ENCODE results near the gene CARMIL1. TPM values are rescaled to one million over a fixed set of nuclear protein-coding genes. Genes with fewer than 3 reads are reported as not detected.

The CARMIL1 gene
- total RNA-seq, 1 experiment from 2014 or later, result 23.6 TPM

- no peaks in the 10 kb centered on the region for H4K20me1 ChIP-seq (ENCODE audit: control insufficient read depth, insufficient read depth, insufficient read length)
- Mint-ChIP-seq H3K4me1 (peaks cover 4 to 7% of the 10 kb centered on the region in 2 experiments; a peak in 3 of 4 replicates), H3K27ac (peak overlapping the region in 1 of 3 experiments; percentile 74; a peak in 1 of 7 replicates), H3K36me3 (ENCODE audit: insufficient read depth in 1 of 3, low read depth in 3 of 3) (peaks cover 0 to 9% (median 0%) of the 10 kb centered on the region in 3 experiments; a peak in 3 of 7 replicates), H3K9me3 (no peaks in the 10 kb centered on the region), H3K4me3 (no peak overlapping the region), H3K27me3 (ENCODE audit: low read depth) (no peaks in the 10 kb centered on the region)
- H2BK15ac ChIP-seq (ENCODE audit: low read depth, low read length), result no peak overlapping the region
- H3K23me2 ChIP-seq (ENCODE audit: insufficient read length, low read depth, low read length, poor library complexity, severe bottlenecking), result no peaks in the 10 kb centered on the region
- no peaks in the 10 kb centered on the region for H3K9me3 ChIP-seq (ENCODE audit: control insufficient read depth, low read depth, low read length)
- no peaks in the 10 kb centered on the region for H3K79me1 ChIP-seq (ENCODE audit: insufficient read depth, low read depth, low read length, poor library complexity, severe bottlenecking)
- no peak overlapping the region for H3K4me2 ChIP-seq (ENCODE audit: insufficient read depth, insufficient read length, low read length)
- H2AK5ac ChIP-seq (ENCODE audit: insufficient read length, low read length), result no peak overlapping the region
- H3K27me3 ChIP-seq (ENCODE audit: insufficient read depth, low read length), result no peaks in the 10 kb centered on the region
- H2BK5ac ChIP-seq (ENCODE audit: insufficient read length, low read length), result no peak overlapping the region
- H4K5ac ChIP-seq (ENCODE audit: insufficient read length, low read depth, low read length), result no peak overlapping the region
- H3K27ac ChIP-seq (ENCODE audit: insufficient read length, low read depth, low read length), result no peak overlapping the region
- H3K9ac ChIP-seq (ENCODE audit: extremely low read depth, insufficient read length, low read length), result no peak overlapping the region
- H3K4ac ChIP-seq (ENCODE audit: low read depth, low read length), result no peak overlapping the region
- no peak overlapping the region for H2BK20ac ChIP-seq (ENCODE audit: low read depth, low read length, poor library complexity, severe bottlenecking)
- no peak overlapping the region for H2BK12ac ChIP-seq (ENCODE audit: insufficient read length, low read depth, low read length)
- H2AFZ ChIP-seq (ENCODE audit: low read length), result no peak overlapping the region
- H4K8ac ChIP-seq (replicated peaks; ENCODE audit: insufficient read length, low read depth, low read length), result no peak overlapping the region
- no peak overlapping the region for H3K23ac ChIP-seq (ENCODE audit: insufficient read length, low read depth, low read length)
- H3K14ac ChIP-seq (ENCODE audit: insufficient read depth, low read length), result no peak overlapping the region
- no peak for TF ChIP-seq CTCF (conservative IDR thresholded peaks at IDR 0.05)
- H3K56ac ChIP-seq (ENCODE audit: insufficient read length, low read depth, low read length), result no peak overlapping the region
- H3K4me1 ChIP-seq (ENCODE audit: insufficient read depth, low read length), result no peaks in the 10 kb centered on the region
- no peaks in the 10 kb centered on the region for H3K79me2 ChIP-seq (ENCODE audit: insufficient read depth, low read length)
- DNase-seq, result no peak
- no peak overlapping the region for H4K91ac ChIP-seq (ENCODE audit: insufficient read length, low read depth, low read length)
- H3T11ph ChIP-seq (ENCODE audit: low read length), result no peak overlapping the region
- no peak overlapping the region for H3K18ac ChIP-seq (ENCODE audit: insufficient read length, low read depth, low read length)
- no CpG with 5 or more reads among the region's 1 CpG for WGBS (ENCODE audit: extremely low coverage, insufficient read length, low lambda C conversion rate)
- H2BK120ac ChIP-seq (ENCODE audit: low read depth, low read length, poor library complexity, severe bottlenecking), result no peak overlapping the region
Measured at GRCh38 chr6:25482996-25483395, 203.8 kb downstream of the CARMIL1 start.

Data from H9 (cell line).